Measurements from ENCODE around the gene GLIS1. TPM values are rescaled to one million over a fixed set of nuclear protein-coding genes. Genes with fewer than 3 reads are reported as not detected.

GLIS1 gene
- total and polyA plus RNA-seq, 12 donors: 0.06 to 0.10 (median 0.09) TPM; not detected in 7

DNA sequence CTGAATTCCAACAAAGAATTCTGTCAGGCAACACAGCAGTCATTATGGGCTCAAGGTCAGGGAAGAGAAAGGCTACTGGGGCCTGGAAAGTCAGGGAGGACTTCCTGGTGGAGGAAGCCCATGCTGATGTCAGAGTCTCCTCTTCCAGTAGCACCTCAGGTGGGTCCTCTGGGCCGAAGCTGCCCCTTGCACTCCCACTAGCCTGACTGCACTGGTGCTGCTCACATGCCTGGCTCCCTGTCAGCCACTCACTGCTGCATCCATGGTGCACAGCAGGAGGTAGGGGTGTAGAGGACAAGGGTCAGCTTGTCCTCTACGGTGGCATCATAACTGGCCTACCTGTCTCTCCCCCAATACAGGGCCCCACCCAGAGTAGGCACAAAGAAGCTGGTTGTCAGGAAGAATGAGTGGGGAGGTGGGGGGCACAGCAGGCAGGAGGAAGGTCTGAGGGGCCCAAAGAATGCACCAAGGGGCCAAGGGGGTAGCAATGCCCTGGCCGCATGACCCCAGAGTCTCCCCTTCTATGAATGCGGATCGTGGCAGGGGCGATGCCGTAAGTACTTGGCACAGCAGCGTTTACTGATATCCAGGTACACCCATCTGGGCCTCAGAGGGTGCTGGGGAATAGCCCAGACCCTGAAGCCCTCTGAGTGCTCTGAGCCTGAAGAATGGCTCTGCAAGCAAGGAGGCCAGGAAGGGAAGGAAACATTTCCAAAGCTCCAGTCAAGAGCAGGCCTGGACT lies 80.3 kb downstream of the GLIS1 start:
- H3K9me3 ChIP-seq: no peaks in the 10 kb centered on the region
- TF ChIP-seq, protein P1, sequence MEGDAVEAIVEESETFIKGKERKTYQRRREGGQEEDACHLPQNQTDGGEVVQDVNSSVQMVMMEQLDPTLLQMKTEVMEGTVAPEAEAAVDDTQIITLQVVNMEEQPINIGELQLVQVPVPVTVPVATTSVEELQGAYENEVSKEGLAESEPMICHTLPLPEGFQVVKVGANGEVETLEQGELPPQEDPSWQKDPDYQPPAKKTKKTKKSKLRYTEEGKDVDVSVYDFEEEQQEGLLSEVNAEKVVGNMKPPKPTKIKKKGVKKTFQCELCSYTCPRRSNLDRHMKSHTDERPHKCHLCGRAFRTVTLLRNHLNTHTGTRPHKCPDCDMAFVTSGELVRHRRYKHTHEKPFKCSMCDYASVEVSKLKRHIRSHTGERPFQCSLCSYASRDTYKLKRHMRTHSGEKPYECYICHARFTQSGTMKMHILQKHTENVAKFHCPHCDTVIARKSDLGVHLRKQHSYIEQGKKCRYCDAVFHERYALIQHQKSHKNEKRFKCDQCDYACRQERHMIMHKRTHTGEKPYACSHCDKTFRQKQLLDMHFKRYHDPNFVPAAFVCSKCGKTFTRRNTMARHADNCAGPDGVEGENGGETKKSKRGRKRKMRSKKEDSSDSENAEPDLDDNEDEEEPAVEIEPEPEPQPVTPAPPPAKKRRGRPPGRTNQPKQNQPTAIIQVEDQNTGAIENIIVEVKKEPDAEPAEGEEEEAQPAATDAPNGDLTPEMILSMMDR (IDR thresholded peaks at IDR 0.05): no peak
- DNase-seq (no peak), ATAC-seq (no peak)
- peaks cover 0 to 35% (median 8%) of the 10 kb centered on the region in 7 donors for H3K27me3 ChIP-seq
- intact Hi-C loops (cut with DNase I): no loop called here
- H3K27ac ChIP-seq: no peak overlapping the region
- H3K36me3 ChIP-seq: no peaks in the 10 kb centered on the region
- H3K4me1 ChIP-seq: no peaks in the 10 kb centered on the region
- no peak overlapping the region for H3K4me3 ChIP-seq
- 78 to 85% methylated on average over 8 of the region's 8 CpGs for WGBS, 2 donors

DNA sequence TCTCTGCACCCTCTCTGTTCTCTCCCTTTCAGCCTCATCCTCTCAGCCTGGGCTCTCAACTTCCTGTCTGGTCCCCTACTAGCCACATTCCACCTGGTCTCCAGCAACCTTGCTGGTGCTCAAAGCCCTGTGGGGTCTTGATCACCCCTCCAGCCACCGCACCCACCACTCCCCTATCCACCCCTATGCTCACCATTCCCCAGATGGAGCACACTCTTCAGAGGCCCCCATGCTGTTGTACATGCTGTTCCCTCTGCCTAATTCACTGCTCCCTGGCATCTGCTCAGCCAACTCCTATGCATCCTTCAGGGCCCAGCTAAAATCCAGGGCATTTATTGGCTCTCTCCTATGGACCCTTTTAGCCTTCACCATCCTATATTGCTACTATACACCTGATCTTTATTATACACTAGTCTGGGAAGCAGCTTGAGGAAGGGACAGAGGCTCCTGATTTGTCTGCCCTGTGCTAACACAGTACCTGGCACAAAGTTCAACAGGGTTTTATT lies 81.0 kb downstream of the GLIS1 start:
- Histone ChIP-seq H3K4me1 (no peaks in the 10 kb centered on the region), H3K36me3 (no peaks in the 10 kb centered on the region), H3K27me3 (peaks cover 0 to 37% (median 8%) of the 10 kb centered on the region in 7 donors), H3K4me3 (no peak overlapping the region), H3K9me3 (no peaks in the 10 kb centered on the region), H3K27ac (no peak overlapping the region)
- TF ChIP-seq, protein P1 (IDR thresholded peaks at IDR 0.05): no peak
- intact Hi-C loops (cut with DNase I): no loop called here
- no peak for DNase-seq
- WGBS, 2 donors: 94 to 100% methylated on average over 1 of the region's 1 CpG
- no peak for ATAC-seq

DNA sequence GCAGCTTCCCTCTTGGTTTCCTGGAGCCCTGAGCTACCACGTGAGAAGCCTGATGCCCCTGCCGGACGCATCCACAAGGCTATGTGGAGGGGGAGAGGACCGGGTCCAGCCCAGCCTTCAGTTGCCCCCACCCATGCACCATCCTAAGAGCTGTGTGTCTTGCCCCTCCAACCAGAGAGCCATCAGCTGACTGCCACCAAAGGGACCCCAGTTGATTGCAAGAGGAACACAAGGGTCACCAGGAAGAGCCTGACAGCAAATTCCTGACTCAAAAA lies 81.5 kb downstream of the GLIS1 start:
- 19 to 34% methylated on average over 4 of the region's 4 CpGs for WGBS, 2 donors
- Histone ChIP-seq H3K9me3 (no peaks in the 10 kb centered on the region), H3K4me3 (no peak overlapping the region), H3K27ac (no peak overlapping the region), H3K27me3 (peaks cover 0 to 36% (median 8%) of the 10 kb centered on the region in 7 donors), H3K36me3 (no peaks in the 10 kb centered on the region), H3K4me1 (no peaks in the 10 kb centered on the region)
- intact Hi-C loops (cut with DNase I): no loop called here
- DNase-seq (no peak), ATAC-seq (no peak)
- TF ChIP-seq, protein P1 (IDR thresholded peaks at IDR 0.05): no peak

DNA sequence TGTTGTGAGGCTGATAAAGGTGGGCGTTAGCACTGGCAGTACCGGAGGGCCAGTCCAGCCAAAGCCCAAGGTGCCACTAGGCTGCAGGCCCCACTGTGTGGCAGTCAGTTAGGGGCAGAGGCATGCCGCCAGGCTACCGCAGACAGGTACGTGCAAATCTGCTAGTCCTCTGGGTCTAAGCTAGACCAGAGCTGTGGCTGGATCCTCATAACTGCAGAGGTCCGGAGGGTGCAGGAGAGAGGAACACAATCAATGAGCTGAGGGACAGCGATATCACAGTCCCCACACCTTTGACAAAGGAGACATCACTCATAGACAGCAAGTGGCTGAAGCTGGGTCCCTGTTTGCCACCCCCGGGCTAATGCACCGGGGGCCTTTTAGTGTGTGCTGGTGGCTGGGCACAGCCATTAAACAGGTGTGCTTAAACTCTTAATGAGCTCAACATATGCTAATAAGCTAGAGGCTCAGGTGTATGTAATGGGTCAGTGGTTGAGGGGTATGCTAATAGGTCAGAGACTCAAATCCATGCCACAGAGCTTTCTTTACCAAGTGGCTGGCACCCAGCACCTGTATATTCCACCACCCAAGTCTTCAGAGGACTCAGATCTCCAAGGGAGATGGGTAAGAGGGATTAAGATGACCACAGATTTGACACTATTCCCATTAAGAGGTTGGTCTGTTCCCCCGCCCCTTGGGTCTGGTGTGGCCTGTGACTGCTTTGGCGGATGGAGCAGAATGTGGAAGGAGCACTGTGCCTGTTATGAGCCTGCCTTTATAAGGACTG lies 82.0 kb downstream of the GLIS1 start:
- intact Hi-C loops (cut with DNase I): no loop called here
- Histone ChIP-seq H3K4me3 (no peak overlapping the region), H3K9me3 (no peaks in the 10 kb centered on the region), H3K4me1 (no peaks in the 10 kb centered on the region), H3K36me3 (no peaks in the 10 kb centered on the region), H3K27me3 (peaks cover 0 to 38% (median 8%) of the 10 kb centered on the region in 7 donors), H3K27ac (no peak overlapping the region)
- DNase-seq (no peak), ATAC-seq (no peak)
- WGBS, 2 donors: 84 to 88% methylated on average over 11 of the region's 11 CpGs
- TF ChIP-seq, protein P1 (IDR thresholded peaks at IDR 0.05): no peak
